ENCODE data around the gene ADAMTS9. TPM values are rescaled to one million over a fixed set of nuclear protein-coding genes. Genes with fewer than 3 reads are reported as not detected.

ADAMTS9 gene
- total and polyA plus RNA-seq, 2 donors (not counting 3 experiments of a cell fraction or from before 2014, with no cell fraction given), result 6.5 to 23.9 TPM

DNA sequence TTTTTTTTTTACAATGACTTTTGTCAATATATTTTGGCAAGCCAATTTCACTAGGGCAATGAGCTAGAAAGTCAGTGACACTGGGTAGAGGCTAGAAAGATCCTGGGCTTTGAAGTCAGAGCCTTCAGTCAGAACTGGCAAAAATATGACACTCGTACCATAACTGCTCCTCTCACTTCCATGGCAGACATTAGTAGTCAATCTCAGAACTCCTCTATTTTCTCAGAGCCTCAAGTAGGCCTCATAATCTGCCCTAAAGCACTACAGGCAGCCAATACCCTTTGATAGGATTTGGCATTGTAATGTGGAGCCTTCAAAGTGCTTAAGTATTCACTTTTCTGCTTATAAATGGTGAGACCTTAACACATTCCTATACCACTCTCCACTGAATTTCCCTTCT is 67.8 kb downstream of the ADAMTS9 start:
- Histone ChIP-seq H3K27me3 (ENCODE audit: control insufficient read depth in 2 of 2, insufficient read depth in 2 of 2, low read length in 2 of 2) (no peaks in the 10 kb centered on the region), H4K20me1 (replicated peaks; ENCODE audit: control insufficient read depth, extremely low read depth, insufficient read depth, low read length) (no peaks in the 10 kb centered on the region), H3K36me3 (ENCODE audit: control insufficient read depth in 2 of 2, extremely low read depth in 1 of 2, insufficient read depth in 2 of 2, low read length in 2 of 2) (peaks cover 0 to 3% of the 10 kb centered on the region in 2 experiments), H2AFZ (ENCODE audit: low read depth, low read length) (no peak overlapping the region), H3K27ac (ENCODE audit: insufficient read depth, low read depth, low read length) (no peak overlapping the region), H3K4me1 (ENCODE audit: control insufficient read depth, extremely low read depth, insufficient read depth, low read length) (peaks cover 22% of the 10 kb centered on the region), H3K9me3 (replicated peaks; ENCODE audit: control insufficient read depth, insufficient read depth, low read length) (no peaks in the 10 kb centered on the region), H3K79me2 (ENCODE audit: control insufficient read depth, insufficient read depth, low read length) (no peaks in the 10 kb centered on the region), H3K4me2 (ENCODE audit: insufficient read depth, low read length) (no peak overlapping the region), H3K9me1 (replicated peaks; ENCODE audit: control insufficient read depth, extremely low read depth, insufficient read depth, low read length) (no peaks in the 10 kb centered on the region), H3K4me3 (replicated peaks in 1 of 3; ENCODE audit: insufficient read depth in 1 of 3, low read depth in 1 of 3, low read length in 3 of 3) (no peak overlapping the region), H3K9ac (replicated peaks; ENCODE audit: extremely low read depth, insufficient read depth, low read length) (no peak overlapping the region)
- ChIA-PET CTCF (no interaction called here), POLR2A (no interaction called here)
- intact Hi-C loops (cut with micrococcal nuclease), result no loop called here
- dilution Hi-C loops (cut with MboI; ENCODE audit: extremely low pct_ligation_motif_present, low sequenced_read_pairs), result no loop called here
- TF ChIP-seq POLR2A (IDR thresholded peaks at IDR 0.05; ENCODE audit: low read depth, low read length), result no peak
- TF ChIP-seq, protein P1, sequence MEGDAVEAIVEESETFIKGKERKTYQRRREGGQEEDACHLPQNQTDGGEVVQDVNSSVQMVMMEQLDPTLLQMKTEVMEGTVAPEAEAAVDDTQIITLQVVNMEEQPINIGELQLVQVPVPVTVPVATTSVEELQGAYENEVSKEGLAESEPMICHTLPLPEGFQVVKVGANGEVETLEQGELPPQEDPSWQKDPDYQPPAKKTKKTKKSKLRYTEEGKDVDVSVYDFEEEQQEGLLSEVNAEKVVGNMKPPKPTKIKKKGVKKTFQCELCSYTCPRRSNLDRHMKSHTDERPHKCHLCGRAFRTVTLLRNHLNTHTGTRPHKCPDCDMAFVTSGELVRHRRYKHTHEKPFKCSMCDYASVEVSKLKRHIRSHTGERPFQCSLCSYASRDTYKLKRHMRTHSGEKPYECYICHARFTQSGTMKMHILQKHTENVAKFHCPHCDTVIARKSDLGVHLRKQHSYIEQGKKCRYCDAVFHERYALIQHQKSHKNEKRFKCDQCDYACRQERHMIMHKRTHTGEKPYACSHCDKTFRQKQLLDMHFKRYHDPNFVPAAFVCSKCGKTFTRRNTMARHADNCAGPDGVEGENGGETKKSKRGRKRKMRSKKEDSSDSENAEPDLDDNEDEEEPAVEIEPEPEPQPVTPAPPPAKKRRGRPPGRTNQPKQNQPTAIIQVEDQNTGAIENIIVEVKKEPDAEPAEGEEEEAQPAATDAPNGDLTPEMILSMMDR (IDR thresholded peaks at IDR 0.05; ENCODE audit: extremely low read depth in 1 of 2, insufficient read depth in 1 of 2, low read depth in 1 of 2, low read length in 2 of 2), result no peak
- no peak for TF ChIP-seq FOS (IDR thresholded peaks at IDR 0.05; ENCODE audit: borderline replicate concordance, insufficient read depth, low read length)
- TF ChIP-seq MYC (IDR thresholded peaks at IDR 0.05; ENCODE audit: low read depth, low read length), result no peak
- no peak for TF ChIP-seq EZH2 (IDR thresholded peaks at IDR 0.05; ENCODE audit: borderline replicate concordance, low read depth, low read length, severe bottlenecking)
- TF ChIP-seq, protein P2, sequence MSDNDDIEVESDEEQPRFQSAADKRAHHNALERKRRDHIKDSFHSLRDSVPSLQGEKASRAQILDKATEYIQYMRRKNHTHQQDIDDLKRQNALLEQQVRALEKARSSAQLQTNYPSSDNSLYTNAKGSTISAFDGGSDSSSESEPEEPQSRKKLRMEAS (IDR thresholded peaks at IDR 0.05; ENCODE audit: insufficient read depth, insufficient read length), result no peak
- no peak for TF ChIP-seq POLR2AphosphoS5 (IDR thresholded peaks at IDR 0.05; ENCODE audit: insufficient read depth, low read depth, low read length)
- no peak for TF ChIP-seq JUN (IDR thresholded peaks at IDR 0.05; ENCODE audit: borderline replicate concordance, insufficient read depth, insufficient read length, low read depth)
- TF ChIP-seq GATA2 (IDR thresholded peaks at IDR 0.05; ENCODE audit: insufficient read depth, insufficient read length, low read depth, low read length), result no peak
- no TSS peak for BruUV-seq (replicated peaks)
- no peak for FAIRE-seq
- no peak for DNase-seq (ENCODE audit: low read depth, low spot score)
